ENCODE results near the gene CACNA1A.

GRCh38 chr19:13234518-13234917 is 271.8 kb downstream of the CACNA1A start:
- TF ChIP-seq CTCF (IDR thresholded peaks at IDR 0.05; ENCODE audit: low read length) (peak; percentile 56), EZH2 (IDR thresholded peaks at IDR 0.05; ENCODE audit: borderline replicate concordance, low read length) (no peak)
